ENCODE results near the gene ABHD2.

Gene ABHD2

GRCh38 chr15:89170364-89170763 lies 82.1 kb downstream of the ABHD2 start:
- no peak for DNase-seq

GRCh38 chr15:89171136-89172072 lies 83.1 kb downstream of the ABHD2 start:
- DNase-seq = peak; percentile 15

GRCh38 chr15:89172921-89173320 lies 84.7 kb downstream of the ABHD2 start:
- DNase-seq = no peak

GRCh38 chr15:89174476-89174875 lies 86.2 kb downstream of the ABHD2 start:
- no peak for DNase-seq

- no peak for DNase-seq
Observed at GRCh38 chr15:89175617-89176191, 87.4 kb downstream of the ABHD2 start.

GRCh38 chr15:89177116-89177515 lies 88.9 kb downstream of the ABHD2 start:
- no peak for DNase-seq

GRCh38 chr15:89177633-89178306 lies 89.5 kb downstream of the ABHD2 start:
- peak; percentile 48 for DNase-seq

GRCh38 chr15:89178307-89178977 lies 90.2 kb downstream of the ABHD2 start:
- no peak for DNase-seq

GRCh38 chr15:89179966-89180875 lies 92.0 kb downstream of the ABHD2 start:
- DNase-seq = no peak

- no peak for DNase-seq
Observed at GRCh38 chr15:89184357-89184756, 96.1 kb downstream of the ABHD2 start.

GRCh38 chr15:89184886-89185526 lies 96.8 kb downstream of the ABHD2 start:
- DNase-seq = no peak

- DNase-seq = no peak
Observed at GRCh38 chr15:89186803-89187202, 98.5 kb downstream of the ABHD2 start.

GRCh38 chr15:89187301-89187985 lies 99.2 kb downstream of the ABHD2 start:
- no peak for DNase-seq

GRCh38 chr15:89187986-89188514 lies 99.8 kb downstream of the ABHD2 start:
- DNase-seq = no peak

- DNase-seq = no peak
Observed at GRCh38 chr15:89192136-89192535, 103.9 kb downstream of the ABHD2 start.

GRCh38 chr15:89192766-89193165 lies 104.5 kb downstream of the ABHD2 start:
- no peak for DNase-seq

GRCh38 chr15:89194608-89195007 lies 106.4 kb downstream of the ABHD2 start:
- DNase-seq = no peak

- DNase-seq = no peak
Observed at GRCh38 chr15:89195836-89196235, 107.6 kb downstream of the ABHD2 start.

- DNase-seq = no peak
Observed at GRCh38 chr15:89196241-89196640, 108.0 kb downstream of the ABHD2 start.

- DNase-seq = no peak
Observed at GRCh38 chr15:89196994-89197393, 108.7 kb downstream of the ABHD2 start.

- DNase-seq = no peak
Observed at GRCh38 chr15:89197503-89197971, 109.3 kb downstream of the ABHD2 start.
